ENCODE results near the gene SUPT20H.

The SUPT20H gene

DNA sequence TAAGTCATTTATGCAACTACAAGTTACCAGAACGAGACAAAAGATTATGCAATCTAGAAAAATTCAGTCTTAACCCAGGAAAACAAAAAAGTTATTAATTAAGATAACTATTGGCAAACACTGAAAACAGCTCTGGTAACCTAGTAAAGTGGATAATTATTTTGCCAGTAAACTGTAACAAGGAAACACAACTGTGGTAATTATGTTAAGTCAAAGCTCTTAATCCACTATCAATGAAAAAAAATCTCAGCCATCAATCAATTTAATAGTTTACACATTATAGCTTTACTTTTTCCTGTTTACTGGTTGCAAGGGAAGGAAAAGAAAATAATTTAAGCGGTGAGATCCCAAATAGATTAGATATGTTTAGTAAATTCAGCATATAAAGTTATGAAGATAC lies 47.7 kb downstream of the SUPT20H start:
- TF ChIP-seq SIN3A (IDR thresholded peaks at IDR 0.05; ENCODE audit: borderline replicate concordance, insufficient read depth, low read length): no peak
- TF ChIP-seq, protein P1, sequence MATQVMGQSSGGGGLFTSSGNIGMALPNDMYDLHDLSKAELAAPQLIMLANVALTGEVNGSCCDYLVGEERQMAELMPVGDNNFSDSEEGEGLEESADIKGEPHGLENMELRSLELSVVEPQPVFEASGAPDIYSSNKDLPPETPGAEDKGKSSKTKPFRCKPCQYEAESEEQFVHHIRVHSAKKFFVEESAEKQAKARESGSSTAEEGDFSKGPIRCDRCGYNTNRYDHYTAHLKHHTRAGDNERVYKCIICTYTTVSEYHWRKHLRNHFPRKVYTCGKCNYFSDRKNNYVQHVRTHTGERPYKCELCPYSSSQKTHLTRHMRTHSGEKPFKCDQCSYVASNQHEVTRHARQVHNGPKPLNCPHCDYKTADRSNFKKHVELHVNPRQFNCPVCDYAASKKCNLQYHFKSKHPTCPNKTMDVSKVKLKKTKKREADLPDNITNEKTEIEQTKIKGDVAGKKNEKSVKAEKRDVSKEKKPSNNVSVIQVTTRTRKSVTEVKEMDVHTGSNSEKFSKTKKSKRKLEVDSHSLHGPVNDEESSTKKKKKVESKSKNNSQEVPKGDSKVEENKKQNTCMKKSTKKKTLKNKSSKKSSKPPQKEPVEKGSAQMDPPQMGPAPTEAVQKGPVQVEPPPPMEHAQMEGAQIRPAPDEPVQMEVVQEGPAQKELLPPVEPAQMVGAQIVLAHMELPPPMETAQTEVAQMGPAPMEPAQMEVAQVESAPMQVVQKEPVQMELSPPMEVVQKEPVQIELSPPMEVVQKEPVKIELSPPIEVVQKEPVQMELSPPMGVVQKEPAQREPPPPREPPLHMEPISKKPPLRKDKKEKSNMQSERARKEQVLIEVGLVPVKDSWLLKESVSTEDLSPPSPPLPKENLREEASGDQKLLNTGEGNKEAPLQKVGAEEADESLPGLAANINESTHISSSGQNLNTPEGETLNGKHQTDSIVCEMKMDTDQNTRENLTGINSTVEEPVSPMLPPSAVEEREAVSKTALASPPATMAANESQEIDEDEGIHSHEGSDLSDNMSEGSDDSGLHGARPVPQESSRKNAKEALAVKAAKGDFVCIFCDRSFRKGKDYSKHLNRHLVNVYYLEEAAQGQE (IDR thresholded peaks at IDR 0.05; ENCODE audit: insufficient read depth in 1 of 2, low read depth in 2 of 2, low read length in 2 of 2): no peak

DNA sequence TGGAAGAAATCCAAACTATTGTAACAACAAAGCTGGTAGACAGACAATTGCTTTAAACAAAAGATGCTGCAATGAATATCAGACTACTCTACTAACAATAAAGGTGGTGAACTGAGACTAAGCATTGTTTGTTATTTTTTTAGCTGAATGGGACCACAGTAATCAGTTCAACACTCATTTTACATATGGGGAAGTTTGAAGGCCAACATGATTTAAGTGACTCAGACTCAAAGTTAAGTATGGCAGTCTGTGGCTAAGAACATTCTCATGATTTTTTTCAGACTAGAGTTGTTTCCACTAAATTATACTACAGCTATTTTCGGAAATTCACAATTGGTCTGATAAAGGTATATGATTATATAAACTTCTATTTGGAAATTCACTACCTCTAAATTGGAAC lies 48.5 kb downstream of the SUPT20H start:
- TF ChIP-seq POLR2AphosphoS5 (IDR thresholded peaks at IDR 0.05; ENCODE audit: low read depth, low read length): no peak
- TF ChIP-seq FOXP2 (optimal IDR thresholded peaks at IDR 0.05; ENCODE audit: borderline replicate concordance, extremely low read depth, extremely low read length, insufficient read depth): no peak
- no peak for TF ChIP-seq SIN3A (IDR thresholded peaks at IDR 0.05; ENCODE audit: borderline replicate concordance, insufficient read depth, low read length)
- no peak for TF ChIP-seq TAF1 (IDR thresholded peaks at IDR 0.05; ENCODE audit: borderline replicate concordance, insufficient read depth, low read length)
- TF ChIP-seq, protein P1 (IDR thresholded peaks at IDR 0.05; ENCODE audit: insufficient read depth in 1 of 2, low read depth in 2 of 2, low read length in 2 of 2): no peak

DNA sequence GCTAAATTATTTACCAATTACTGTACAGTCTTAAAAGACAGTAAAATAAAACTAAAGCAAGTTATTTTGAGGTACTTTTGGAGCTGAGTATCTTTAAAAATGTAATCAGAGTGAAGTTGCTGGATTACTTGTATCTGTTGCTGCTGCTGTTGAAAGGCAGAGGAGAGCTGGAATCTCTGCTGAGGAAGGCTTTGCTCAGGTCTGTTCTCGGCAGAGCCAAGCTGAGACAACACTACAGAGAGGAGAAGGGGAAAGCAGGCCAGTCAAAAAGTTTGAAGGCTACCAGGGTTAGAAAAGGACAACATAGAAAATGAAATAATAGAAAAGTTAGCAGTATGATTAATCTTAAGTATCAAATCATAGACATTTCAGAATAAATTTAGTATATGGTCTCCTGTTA lies 49.1 kb downstream of the SUPT20H start:
- TF ChIP-seq, protein P1 (IDR thresholded peaks at IDR 0.05; ENCODE audit: insufficient read depth in 1 of 2, low read depth in 2 of 2, low read length in 2 of 2): no peak
- TF ChIP-seq TAF1 (IDR thresholded peaks at IDR 0.05; ENCODE audit: borderline replicate concordance, insufficient read depth, low read length) (no peak), POLR2AphosphoS5 (IDR thresholded peaks at IDR 0.05; ENCODE audit: low read depth, low read length) (no peak), FOXP2 (optimal IDR thresholded peaks at IDR 0.05; ENCODE audit: borderline replicate concordance, extremely low read depth, extremely low read length, insufficient read depth) (no peak), SIN3A (IDR thresholded peaks at IDR 0.05; ENCODE audit: borderline replicate concordance, insufficient read depth, low read length) (no peak)

DNA sequence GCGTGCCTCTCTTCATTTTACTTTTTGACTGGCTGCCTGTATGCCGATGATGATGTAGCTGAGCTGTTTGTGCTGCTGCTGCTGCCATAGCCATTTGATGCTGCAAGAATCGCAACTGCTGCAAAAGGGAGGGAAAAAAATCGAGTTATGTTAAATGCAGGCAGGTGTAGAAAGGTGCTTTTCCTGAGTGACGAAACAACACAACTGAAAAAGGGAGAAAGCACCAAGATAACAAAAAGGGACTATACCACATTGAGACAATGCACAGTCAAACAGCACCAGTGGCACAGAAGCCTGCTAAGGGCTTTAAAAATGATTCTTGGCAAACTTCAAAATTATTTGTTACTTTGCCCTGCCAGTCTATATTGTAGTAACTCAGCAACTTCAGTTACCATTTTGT lies 49.8 kb downstream of the SUPT20H start:
- no peak for TF ChIP-seq POLR2AphosphoS5 (IDR thresholded peaks at IDR 0.05; ENCODE audit: low read depth, low read length)

DNA sequence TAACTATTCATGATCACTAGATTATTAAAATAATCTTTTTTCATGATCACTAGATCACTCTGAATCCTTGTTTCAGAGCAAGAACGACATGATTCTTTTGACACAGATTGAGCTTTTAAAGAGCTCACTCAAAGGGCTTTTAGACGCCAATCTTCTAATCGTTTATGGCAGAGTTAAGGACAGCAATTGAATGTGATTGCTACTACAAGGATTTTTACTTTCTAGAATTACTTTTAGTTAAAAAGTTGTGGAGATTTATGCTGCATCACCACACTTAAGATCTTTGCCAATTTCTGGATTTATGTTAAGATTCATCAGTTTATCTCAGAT lies 57.6 kb downstream of the SUPT20H start:
- no peak for TF ChIP-seq FOXP2 (optimal IDR thresholded peaks at IDR 0.05; ENCODE audit: borderline replicate concordance, extremely low read depth, extremely low read length, insufficient read depth)
- TF ChIP-seq POLR2AphosphoS5 (IDR thresholded peaks at IDR 0.05; ENCODE audit: low read depth, low read length): no peak
- TF ChIP-seq SIN3A (IDR thresholded peaks at IDR 0.05; ENCODE audit: borderline replicate concordance, insufficient read depth, low read length): no peak
- TF ChIP-seq, protein P1 (IDR thresholded peaks at IDR 0.05; ENCODE audit: insufficient read depth in 1 of 2, low read depth in 2 of 2, low read length in 2 of 2): no peak
- TF ChIP-seq TAF1 (IDR thresholded peaks at IDR 0.05; ENCODE audit: borderline replicate concordance, insufficient read depth, low read length): no peak

Data from PFSK-1 (cell line).